Left ventricle myocardium inferior (tissue), 1 donor: ENCODE data around the gene SLCO2B1. TPM values are rescaled to one million over a fixed set of nuclear protein-coding genes. Genes with fewer than 3 reads are reported as not detected.

Experiments
- DNase-seq: peaks from one replicate; pipeline ENCODE4 v3.0.0-alpha.2; 2020
- H3K27ac ChIP-seq: fragments of 200-600 bp; replicated peaks from 2 replicates; pipeline ENCODE4 v1.8.0; 2021
- H3K27me3 ChIP-seq: fragments of 200-600 bp; 2 replicates; pipeline ENCODE4 v1.8.0; 2021; ENCODE audit warnings: low read depth
- H3K36me3 ChIP-seq: fragments of 200-600 bp; 2 replicates; pipeline ENCODE4 v1.8.0; 2021
- H3K4me1 ChIP-seq: fragments of 200-600 bp; 2 replicates; pipeline ENCODE4 v1.8.0; 2021
- H3K4me3 ChIP-seq: fragments of 200-600 bp; 2 replicates; pipeline ENCODE4 v1.8.0; 2021; ENCODE audit warnings: mild to moderate bottlenecking, moderate library complexity
- H3K9me3 ChIP-seq: fragments of 200-600 bp; replicated peaks from 2 replicates; pipeline ENCODE4 v1.8.0; 2021
- intact Hi-C: fragments of 100-400 bp; cut with micrococcal nuclease; formaldehyde crosslinking; loops from one replicate; pipeline ENCODE4 v1.11.0; 2022
- total RNA-seq: library from RNA; stranded (reverse); fragmentation: NEBNext Ultra II Directional; extraction: Animal tissue kit (Norgen Biotek cat#: 25700); gene quantifications from one replicate; pipeline ENCODE4 v1.2.1, GENCODE V29; 2021
- TF ChIP-seq, protein P1 (sequence below): fragments of 200-600 bp; IDR thresholded peaks from 2 replicates; pipeline ENCODE4 v1.8.0; 2021; ENCODE audit warnings: antibody characterized with exemption, mild to moderate bottlenecking, borderline replicate concordance
- donor health status: DM: no; HTN: yes; CAD: no; lungs with severe emphysema.

Gene SLCO2B1
- total RNA-seq, 1 donor from 2014 or later, result 22.7 TPM

DNA sequence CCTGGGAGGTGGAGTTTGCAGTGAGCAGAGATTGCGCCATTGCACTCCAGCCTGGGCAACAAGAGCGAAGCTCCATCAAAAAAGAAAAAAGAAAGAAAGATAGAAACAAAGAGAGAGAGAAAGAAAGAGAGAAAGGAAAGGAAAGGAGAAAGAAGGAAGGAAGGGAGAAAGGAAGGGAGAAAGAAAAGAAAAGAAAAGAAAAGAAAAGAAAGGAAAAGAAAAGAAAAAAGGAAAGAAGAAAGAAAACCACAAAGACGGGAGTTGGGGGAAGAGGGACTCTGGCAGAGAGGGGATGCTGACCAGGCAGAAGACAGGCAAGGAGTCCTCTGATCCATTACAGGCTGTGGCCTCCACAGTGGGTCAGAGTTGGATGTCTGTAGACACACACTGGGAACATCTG, 18.8 kb upstream of the SLCO2B1 start:
- Histone ChIP-seq H3K36me3 (no peaks in the 10 kb centered on the region), H3K27me3 (peaks cover 89% of the 10 kb centered on the region), H3K4me3 (no peak overlapping the region), H3K4me1 (no peaks in the 10 kb centered on the region), H3K9me3 (no peaks in the 10 kb centered on the region), H3K27ac (no peak overlapping the region)
- no peak for DNase-seq
- TF ChIP-seq, protein P1, sequence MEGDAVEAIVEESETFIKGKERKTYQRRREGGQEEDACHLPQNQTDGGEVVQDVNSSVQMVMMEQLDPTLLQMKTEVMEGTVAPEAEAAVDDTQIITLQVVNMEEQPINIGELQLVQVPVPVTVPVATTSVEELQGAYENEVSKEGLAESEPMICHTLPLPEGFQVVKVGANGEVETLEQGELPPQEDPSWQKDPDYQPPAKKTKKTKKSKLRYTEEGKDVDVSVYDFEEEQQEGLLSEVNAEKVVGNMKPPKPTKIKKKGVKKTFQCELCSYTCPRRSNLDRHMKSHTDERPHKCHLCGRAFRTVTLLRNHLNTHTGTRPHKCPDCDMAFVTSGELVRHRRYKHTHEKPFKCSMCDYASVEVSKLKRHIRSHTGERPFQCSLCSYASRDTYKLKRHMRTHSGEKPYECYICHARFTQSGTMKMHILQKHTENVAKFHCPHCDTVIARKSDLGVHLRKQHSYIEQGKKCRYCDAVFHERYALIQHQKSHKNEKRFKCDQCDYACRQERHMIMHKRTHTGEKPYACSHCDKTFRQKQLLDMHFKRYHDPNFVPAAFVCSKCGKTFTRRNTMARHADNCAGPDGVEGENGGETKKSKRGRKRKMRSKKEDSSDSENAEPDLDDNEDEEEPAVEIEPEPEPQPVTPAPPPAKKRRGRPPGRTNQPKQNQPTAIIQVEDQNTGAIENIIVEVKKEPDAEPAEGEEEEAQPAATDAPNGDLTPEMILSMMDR, result no peak
- intact Hi-C loops, result no loop called here

DNA sequence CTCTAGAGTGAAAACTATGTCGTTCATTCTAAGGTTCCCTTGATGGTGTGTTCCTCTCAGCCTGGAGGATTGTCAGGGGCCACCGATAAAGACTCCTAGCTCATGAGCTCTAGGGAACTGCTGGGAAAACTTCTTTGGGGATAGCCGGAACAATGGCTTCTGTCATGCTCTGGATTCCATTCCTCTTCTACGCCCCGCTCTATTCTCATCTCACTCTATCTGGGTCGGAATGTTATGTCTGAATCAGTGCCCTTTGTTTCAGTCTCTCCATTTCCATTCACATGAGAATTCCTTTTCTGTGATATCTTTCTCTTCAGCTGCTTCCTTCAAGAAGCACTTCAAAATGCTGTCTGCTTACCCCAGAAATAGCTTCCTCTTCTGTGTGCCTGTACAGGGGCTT, 16.9 kb upstream of the SLCO2B1 start:
- Histone ChIP-seq H3K27me3 (peaks cover 94% of the 10 kb centered on the region), H3K4me1 (no peaks in the 10 kb centered on the region), H3K4me3 (no peak overlapping the region), H3K9me3 (no peaks in the 10 kb centered on the region), H3K27ac (no peak overlapping the region), H3K36me3 (no peaks in the 10 kb centered on the region)
- no peak for DNase-seq
- intact Hi-C loops, result no loop called here
- TF ChIP-seq, protein P1, result no peak

DNA sequence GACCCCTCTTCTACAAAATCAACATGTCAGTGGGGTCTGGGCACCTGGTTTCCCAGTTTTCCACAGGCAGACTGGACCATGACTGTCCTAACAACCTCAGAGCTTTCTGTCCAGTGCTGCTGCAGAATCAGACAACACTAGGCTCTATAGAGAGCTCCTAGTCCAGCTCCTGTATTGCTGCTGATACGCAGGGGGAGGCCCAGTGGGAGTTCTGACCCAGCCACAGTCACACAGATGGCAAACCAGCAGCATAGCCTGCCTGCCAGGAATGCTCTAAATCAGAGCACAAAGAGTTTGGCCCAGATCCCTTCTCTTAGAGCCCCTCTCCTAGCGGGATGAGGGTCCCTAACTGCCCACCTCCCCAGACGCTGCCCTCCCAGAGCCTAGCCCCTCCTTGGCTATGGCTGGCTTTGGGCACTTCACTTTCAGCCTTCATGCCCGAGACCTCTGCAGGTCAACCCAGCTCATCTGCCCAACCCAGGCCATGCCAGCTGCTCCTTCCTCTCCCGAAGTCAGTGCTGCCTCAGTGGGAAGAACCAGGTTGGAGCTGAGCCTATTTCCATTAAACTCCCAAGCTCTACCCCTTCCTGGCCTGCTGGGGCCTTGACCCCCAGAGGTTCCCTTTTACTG, 15.8 kb upstream of the SLCO2B1 start:
- TF ChIP-seq, protein P1, result no peak
- no peak for DNase-seq
- no peaks in the 10 kb centered on the region for H3K36me3 ChIP-seq
- no peaks in the 10 kb centered on the region for H3K4me1 ChIP-seq
- no peaks in the 10 kb centered on the region for H3K9me3 ChIP-seq
- intact Hi-C loops, result no loop called here
- H3K27me3 ChIP-seq, result peaks cover 95% of the 10 kb centered on the region
- H3K27ac ChIP-seq, result no peak overlapping the region
- H3K4me3 ChIP-seq, result no peak overlapping the region

DNA sequence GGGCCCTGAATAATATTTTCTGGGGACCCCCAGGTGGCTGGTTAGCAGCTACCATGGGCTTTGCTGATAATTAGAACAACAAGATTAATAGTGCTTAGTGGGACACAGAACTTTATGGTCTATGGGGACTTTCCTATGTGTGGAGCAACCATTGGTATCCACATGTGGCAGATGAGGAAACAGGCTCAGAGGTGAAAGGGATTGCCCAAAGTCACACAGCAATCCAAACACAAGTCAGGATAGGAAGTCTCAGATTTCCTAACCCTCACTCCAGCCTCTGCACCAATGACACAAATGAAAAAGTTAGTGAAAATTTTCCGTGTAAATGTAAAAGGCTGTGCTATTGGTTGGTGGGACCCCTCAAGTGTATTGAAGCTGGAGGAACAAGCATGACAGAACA, 15.3 kb upstream of the SLCO2B1 start:
- TF ChIP-seq, protein P1, result no peak
- Histone ChIP-seq H3K27ac (no peak overlapping the region), H3K4me3 (no peak overlapping the region), H3K27me3 (peaks cover 97% of the 10 kb centered on the region), H3K36me3 (no peaks in the 10 kb centered on the region), H3K9me3 (no peaks in the 10 kb centered on the region), H3K4me1 (no peaks in the 10 kb centered on the region)
- DNase-seq, result no peak
- intact Hi-C loops, result no loop called here

DNA sequence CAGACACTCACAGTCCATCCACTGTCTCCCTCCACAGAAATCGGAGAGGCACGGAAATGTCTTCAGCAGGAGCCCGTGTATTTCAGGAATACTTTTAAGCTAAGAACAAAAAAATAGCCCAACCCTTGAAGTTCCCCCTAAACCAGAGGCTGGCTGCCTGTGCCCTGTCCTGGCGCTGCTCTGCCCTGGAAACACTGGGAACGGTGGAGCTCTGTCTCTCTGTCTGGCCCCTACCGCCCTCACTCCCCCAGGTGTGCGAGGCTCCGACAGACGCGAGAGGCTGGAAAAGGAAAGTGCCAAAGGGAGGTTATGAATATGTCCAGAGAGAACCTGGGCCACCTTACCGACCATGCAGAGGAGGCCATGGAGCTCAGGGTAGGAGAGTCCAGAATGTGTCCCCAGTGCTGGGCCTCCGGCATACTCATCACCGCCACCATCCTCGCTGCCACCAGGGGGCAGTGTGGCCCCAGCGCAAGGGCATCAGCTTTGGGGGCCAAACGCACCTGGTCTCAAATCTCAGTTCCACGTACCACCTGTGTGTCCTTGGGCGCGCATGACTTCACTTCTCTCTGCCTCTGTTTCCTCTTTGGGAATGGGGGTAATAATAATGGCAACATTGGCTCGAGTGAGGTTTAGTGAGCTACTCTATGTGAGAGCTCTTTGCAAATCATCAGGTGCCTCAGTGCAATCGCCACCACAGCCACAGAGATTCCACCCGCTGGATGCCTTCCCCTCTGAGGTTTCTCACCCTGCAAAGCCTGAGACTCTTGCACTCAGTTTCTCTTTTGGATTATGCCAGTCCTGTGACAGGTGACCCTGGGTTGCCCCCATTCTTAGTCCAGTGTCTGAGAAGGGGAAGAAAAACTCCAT, 10.4 kb upstream of the SLCO2B1 start:
- peaks cover 57% of the 10 kb centered on the region for H3K27me3 ChIP-seq
- intact Hi-C loops, result loop anchor here (2.0 kb wide), 1 partner anchor 108 kb away; no protein-coding TSS in a partner anchor
- peak; percentile 69 for DNase-seq
- no peaks in the 10 kb centered on the region for H3K36me3 ChIP-seq
- no peak overlapping the region for H3K4me3 ChIP-seq
- H3K9me3 ChIP-seq, result no peaks in the 10 kb centered on the region
- peaks cover 21% of the 10 kb centered on the region for H3K4me1 ChIP-seq
- TF ChIP-seq, protein P1, result peak; percentile 95
- no peak overlapping the region for H3K27ac ChIP-seq
